Sciatic nerve (tissue), 2 donors: ENCODE measurements around the gene OSBPL2. TPM values are rescaled to one million over a fixed set of nuclear protein-coding genes. Genes with fewer than 3 reads are reported as not detected.

ENCODE experiments used
- ATAC-seq: fragments of 200-7000 bp; cut with Tn5 transposase; one replicate; pipeline ENCODE4 v1.9.1; 2020; ENCODE audit warnings: mild to moderate bottlenecking, moderate library complexity
- DNase-seq: peaks from one replicate; pipeline ENCODE4 v3.0.0-alpha.2; 2020; ENCODE audit warnings: low spot score
- intact Hi-C: fragments of 100-400 bp; cut with DNase I; formaldehyde crosslinking; loops from one replicate; pipeline ENCODE4 v1.14.2; 2022
- microRNA-seq: library from miRNA; unstranded; fragments of <30 nt; microRNA quantifications from one replicate; pipeline ENCODE4 v1.2.0, GENCODE V29; 2020
- total RNA-seq: library from RNA; stranded (reverse); fragmentation: NEBNext Ultra II Directional; extraction: Animal tissue kit (Norgen Biotek cat#: 25700); gene quantifications from one replicate; pipeline ENCODE4 v1.2.1, GENCODE V29; 2021
- donor health status: DM: no; HTN: no; CAD: no.
- donor health status: DM: no; HTN: no; CAD: no.

The OSBPL2 gene
- total RNA-seq, 1 donor from 2014 or later = 53.3 TPM

DNA sequence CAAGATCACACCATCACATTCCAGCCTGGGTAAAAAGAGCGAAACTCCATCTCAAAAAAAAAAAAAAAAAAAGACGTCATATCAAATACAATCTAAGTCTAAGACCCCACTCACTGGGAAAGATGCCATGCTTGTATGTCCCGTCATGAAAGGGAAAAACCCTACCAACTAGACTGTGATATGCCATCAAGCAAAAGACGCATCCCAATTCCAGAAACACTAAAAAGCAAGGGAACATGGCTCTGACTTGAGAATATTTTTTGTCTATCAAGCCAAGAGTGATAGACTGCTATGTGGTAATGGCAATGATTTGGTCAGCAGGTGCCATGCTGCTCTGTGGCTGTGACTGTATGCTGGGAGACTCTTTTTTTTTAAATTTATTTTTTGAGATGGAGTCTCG, 105.8 kb downstream of the OSBPL2 start:
- intact Hi-C loops = no loop called here
- ATAC-seq (no peak), DNase-seq (no peak)

DNA sequence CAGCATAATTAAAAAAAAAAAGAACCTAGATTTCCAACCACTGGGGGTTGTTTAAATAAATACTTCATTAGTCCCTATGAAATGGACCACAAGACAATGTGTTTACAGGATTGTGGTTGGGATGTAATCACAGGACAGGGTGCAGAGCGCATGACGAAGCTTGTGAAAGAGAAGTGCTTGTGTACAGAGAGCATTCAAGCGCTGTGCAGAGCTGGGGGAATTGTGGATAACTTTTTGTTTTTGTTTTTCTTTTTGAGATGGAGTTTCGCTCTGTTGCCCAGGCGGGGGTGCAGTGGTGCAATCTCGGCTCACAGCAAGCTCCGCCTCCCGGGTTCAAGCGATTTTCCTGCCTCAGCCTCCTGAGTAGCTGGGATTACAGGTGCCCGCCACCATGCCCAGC, 106.5 kb downstream of the OSBPL2 start:
- DNase-seq (no peak), ATAC-seq (peak; percentile 75)
- intact Hi-C loops = no loop called here

Small RNA genes lying within 50 kb of the gene (microRNA-seq; reads per million reads assigned to microRNA genes)
- gene MIR4758 = not detected

Other genes starting within 250 kb of the OSBPL2 start
- gene TAF4, start 172.6 kb upstream of the OSBPL2 start, total RNA-seq = 20.1 TPM
- gene LSM14B, start 116.0 kb upstream of the OSBPL2 start, total RNA-seq = 26.5 TPM
- 124 TPM for gene PSMA7, start 95.1 kb upstream of the OSBPL2 start, total RNA-seq
- gene SS18L1, start 94.8 kb upstream of the OSBPL2 start, total RNA-seq = 18.9 TPM
- gene MTG2, start 55.5 kb upstream of the OSBPL2 start, total RNA-seq = 31.4 TPM
- gene HRH3, start 18.2 kb upstream of the OSBPL2 start, total RNA-seq = not detected
- 47.5 TPM for gene ADRM1, start 64.5 kb downstream of the OSBPL2 start, total RNA-seq
- gene LAMA5, start 128.8 kb downstream of the OSBPL2 start, total RNA-seq = 232 TPM
- gene RPS21, start 148.6 kb downstream of the OSBPL2 start, total RNA-seq = 986 TPM
- gene CABLES2, start 168.8 kb downstream of the OSBPL2 start, total RNA-seq = 4.5 TPM
- gene RBBP8NL, start 189.0 kb downstream of the OSBPL2 start, total RNA-seq = not detected
- gene GATA5, start 237.5 kb downstream of the OSBPL2 start, total RNA-seq = 0.22 TPM